CD4-positive, alpha-beta T cell (primary cell): Measurements from ENCODE around the gene USP17L25. TPM values are rescaled to one million over a fixed set of nuclear protein-coding genes. Genes with fewer than 3 reads are reported as not detected.
"Not testable (repeated sequence)": the region's sequence is repeated elsewhere in the genome, so short reads cannot be mapped to it uniquely, and the experiment has no call there.

Experiments used
- ATAC-seq: fragments of 200-7000 bp; cut with Tn5 transposase; one replicate; pipeline ENCODE4 v1.10.0; 2022; ENCODE audit warnings: mild to moderate bottlenecking; ENCODE audit not compliant: poor library complexity
- CTCF ChIA-PET: fragments of 350-600 bp; sonication (Branson Sonifier 250); formaldehyde crosslinking; loops from one replicate; lab custom pipeline; 2021; ENCODE audit warnings: antibody characterized with exemption, inconsistent platforms; lab: Charles Lee
- POLR2A ChIA-PET: fragments of 350-600 bp; sonication (Branson Sonifier 250); formaldehyde crosslinking; loops from one replicate; lab custom pipeline; 2021; ENCODE audit warnings: antibody characterized with exemption, inconsistent platforms; lab: Charles Lee
- DNase-seq, 14 experiments: peaks; one replicate each; pipeline ENCODE4 v3.0.0-alpha.2; 2013 to 2020; ENCODE audit warnings: mixed read lengths in 2 of 14
- H3K27ac ChIP-seq, 2 donors: one replicate each; pipeline versions ENCODE4 v1.5.1 to v1.7.0; 2013; ENCODE audit warnings: low read length in 2 of 2, low read depth in 1 of 2, mild to moderate bottlenecking in 1 of 2
- H3K27me3 ChIP-seq, 2 experiments: 1 replicate in 1 of 2; 2 replicates in 1 of 2; pipeline versions ENCODE4 v1.6.1 to v1.7.0; 2013; ENCODE audit warnings: low read length in 2 of 2, control low read depth in 1 of 2, mild to moderate bottlenecking in 1 of 2, moderate library complexity in 1 of 2; ENCODE audit not compliant: insufficient read depth in 2 of 2, control insufficient read depth in 1 of 2
- H3K36me3 ChIP-seq: one replicate; pipeline ENCODE4 v1.6.1; 2013; ENCODE audit warnings: low read length, control low read depth; ENCODE audit not compliant: insufficient read depth
- H3K4me1 ChIP-seq: one replicate; pipeline ENCODE4 v1.6.1; 2013; ENCODE audit warnings: low read length, control low read depth; ENCODE audit not compliant: insufficient read depth
- H3K4me3 ChIP-seq: one replicate; pipeline ENCODE4 v1.5.1; 2013; ENCODE audit warnings: mild to moderate bottlenecking, low read length, moderate library complexity
- H3K9me3 ChIP-seq, 2 experiments: 1 replicate in 1 of 2; 2 replicates in 1 of 2; pipeline versions ENCODE4 v1.6.1 to v1.7.0; 2013; ENCODE audit warnings: low read length in 2 of 2, mild to moderate bottlenecking in 2 of 2, control low read depth in 1 of 2, moderate library complexity in 1 of 2; ENCODE audit not compliant: control insufficient read depth in 1 of 2, insufficient read depth in 1 of 2
- H3K27ac Mint-ChIP-seq: one replicate; pipeline ENCODE4 v1.8.0; 2020; ENCODE audit warnings: mixed read lengths
- H3K27me3 Mint-ChIP-seq: one replicate; pipeline ENCODE4 v1.8.0; 2021; ENCODE audit warnings: mixed read lengths
- H3K36me3 Mint-ChIP-seq: one replicate; pipeline ENCODE4 v1.8.0; 2021; ENCODE audit warnings: low read depth, mixed read lengths
- H3K4me1 Mint-ChIP-seq: one replicate; pipeline ENCODE4 v1.8.0; 2021; ENCODE audit warnings: low read depth, mixed read lengths
- H3K4me3 Mint-ChIP-seq: one replicate; pipeline ENCODE4 v1.8.0; 2020; ENCODE audit warnings: mild to moderate bottlenecking, mixed read lengths
- H3K9me3 Mint-ChIP-seq: one replicate; pipeline ENCODE4 v1.8.0; 2020; ENCODE audit warnings: mixed read lengths
- intact Hi-C, 2 experiments: fragments of 100-400 bp; cut with DNase I in 1 of 2; cut with micrococcal nuclease in 1 of 2; formaldehyde crosslinking; loops; one replicate each; pipeline versions ENCODE4 v1.15.1 to v1.9.0; 2023 to 2025; cut with DNase I, micrococcal nuclease
- polyA plus RNA-seq, 2 donors: library from polyadenylated mRNA; unstranded; fragments of 120-200 nt; gene quantifications; one replicate each; pipeline ENCODE4 v1.2.1, GENCODE V29; 2013
- total RNA-seq, 174 experiments: library from RNA in 2 of 174; stranded (reverse) in 2 of 174; gene quantifications; one replicate each; pipeline ENCODE4 v1.2.3 and lab custom pipeline; 2021 to 2026

The USP17L25 gene
- not detected for total RNA-seq
- polyA plus RNA-seq (2013, experiment 1 of 2) = not detected
- not detected for polyA plus RNA-seq (2013, experiment 2 of 2)
- total RNA-seq (lab: John Stamatoyannopoulos, UW) = 0 reads per million in 172 experiments

GRCh38 chr4:9329611-9330010 is at the start of gene USP17L25:
USP17L25 (plus strand) TSS chr4:9329911; CDS start chr4:9329911, 0 bp downstream.
- H3K36me3 Mint-ChIP-seq, H3K27ac Mint-ChIP-seq, H3K36me3 ChIP-seq, H3K27me3 Mint-ChIP-seq, H3K27ac ChIP-seq, H3K4me3 ChIP-seq, CTCF ChIA-PET, H3K4me3 Mint-ChIP-seq, H3K9me3 Mint-ChIP-seq, POLR2A ChIA-PET, H3K27me3 ChIP-seq, H3K9me3 ChIP-seq, DNase-seq, H3K4me1 ChIP-seq, ATAC-seq, intact Hi-C loops, H3K4me1 Mint-ChIP-seq: not testable (repeated sequence)

- DNase-seq, intact Hi-C loops, H3K4me3 ChIP-seq, H3K9me3 ChIP-seq, H3K36me3 ChIP-seq, H3K27ac ChIP-seq, H3K9me3 Mint-ChIP-seq, H3K27me3 Mint-ChIP-seq, H3K27ac Mint-ChIP-seq, CTCF ChIA-PET, H3K27me3 ChIP-seq, H3K4me1 Mint-ChIP-seq, H3K4me3 Mint-ChIP-seq, POLR2A ChIA-PET, H3K4me1 ChIP-seq, ATAC-seq, H3K36me3 Mint-ChIP-seq: not testable (repeated sequence)
Observed at GRCh38 chr4:9324191-9324590, 5.5 kb upstream of the USP17L25 start.

GRCh38 chr4:9324865-9325264 is 4.8 kb upstream of the USP17L25 start, which contains the start of gene USP17L24:
USP17L24 (plus strand) TSS chr4:9325165; CDS start chr4:9325165, 0 bp downstream.
- H3K4me3 Mint-ChIP-seq, H3K27ac Mint-ChIP-seq, DNase-seq, H3K27me3 ChIP-seq, H3K36me3 ChIP-seq, CTCF ChIA-PET, H3K9me3 ChIP-seq, POLR2A ChIA-PET, H3K9me3 Mint-ChIP-seq, H3K27me3 Mint-ChIP-seq, intact Hi-C loops, H3K27ac ChIP-seq, ATAC-seq, H3K4me3 ChIP-seq, H3K36me3 Mint-ChIP-seq, H3K4me1 ChIP-seq, H3K4me1 Mint-ChIP-seq: not testable (repeated sequence)

- ATAC-seq, H3K36me3 ChIP-seq, H3K27ac Mint-ChIP-seq, H3K4me3 ChIP-seq, H3K36me3 Mint-ChIP-seq, DNase-seq, H3K27me3 Mint-ChIP-seq, H3K27ac ChIP-seq, POLR2A ChIA-PET, H3K9me3 Mint-ChIP-seq, intact Hi-C loops, CTCF ChIA-PET, H3K4me3 Mint-ChIP-seq, H3K9me3 ChIP-seq, H3K27me3 ChIP-seq, H3K4me1 ChIP-seq, H3K4me1 Mint-ChIP-seq: not testable (repeated sequence)
Observed at GRCh38 chr4:9334358-9334757, 4.6 kb downstream of the USP17L25 start, which contains the start of gene USP17L26. USP17L26 (plus strand) TSS chr4:9334658; CDS start chr4:9334658, 0 bp downstream.

- H3K4me3 ChIP-seq, intact Hi-C loops, H3K4me1 ChIP-seq, H3K27me3 ChIP-seq, H3K4me3 Mint-ChIP-seq, H3K27ac Mint-ChIP-seq, H3K27me3 Mint-ChIP-seq, DNase-seq, H3K9me3 Mint-ChIP-seq, H3K36me3 Mint-ChIP-seq, POLR2A ChIA-PET, H3K4me1 Mint-ChIP-seq, ATAC-seq, H3K27ac ChIP-seq, CTCF ChIA-PET, H3K36me3 ChIP-seq, H3K9me3 ChIP-seq: not testable (repeated sequence)
Observed at GRCh38 chr4:9339103-9339502, 9.4 kb downstream of the USP17L25 start, which contains the start of gene USP17L5. USP17L5 (plus strand) TSS chr4:9339403; CDS start chr4:9339403, 0 bp downstream.

- H3K4me3 ChIP-seq, H3K9me3 ChIP-seq, H3K4me1 Mint-ChIP-seq, H3K9me3 Mint-ChIP-seq, ATAC-seq, H3K4me3 Mint-ChIP-seq, H3K27me3 Mint-ChIP-seq, intact Hi-C loops, H3K36me3 Mint-ChIP-seq, H3K4me1 ChIP-seq, H3K27ac ChIP-seq, CTCF ChIA-PET, DNase-seq, H3K27ac Mint-ChIP-seq, H3K36me3 ChIP-seq, POLR2A ChIA-PET, H3K27me3 ChIP-seq: not testable (repeated sequence)
Observed at GRCh38 chr4:9343848-9344247, 14.1 kb downstream of the USP17L25 start, which contains the start of gene USP17L27. USP17L27 (plus strand) TSS chr4:9344148; CDS start chr4:9344148, 0 bp downstream.

- H3K27ac ChIP-seq, POLR2A ChIA-PET, CTCF ChIA-PET, H3K9me3 Mint-ChIP-seq, H3K36me3 Mint-ChIP-seq, H3K27me3 Mint-ChIP-seq, H3K27ac Mint-ChIP-seq, H3K4me1 ChIP-seq, intact Hi-C loops, H3K27me3 ChIP-seq, H3K4me1 Mint-ChIP-seq, H3K9me3 ChIP-seq, H3K36me3 ChIP-seq, H3K4me3 Mint-ChIP-seq, ATAC-seq, H3K4me3 ChIP-seq, DNase-seq: not testable (repeated sequence)
Observed at GRCh38 chr4:9348593-9348992, 18.9 kb downstream of the USP17L25 start, which contains the start of gene USP17L28. USP17L28 (plus strand) TSS chr4:9348893; CDS start chr4:9348893, 0 bp downstream.
